Activated CD4-positive, alpha-beta T cell treated with anti-CD3 and anti-CD28 coated beads, Interleukin-2, amount 10 ng/mL, durations not matched to agents 7 days and 5 days (primary cell): Measurements from ENCODE around the gene SH3BP5L. TPM values are rescaled to one million over a fixed set of nuclear protein-coding genes. Genes with fewer than 3 reads are reported as not detected.

Source experiments
- CTCF ChIA-PET: fragments of 350-600 bp; sonication (Branson Sonifier 250); formaldehyde crosslinking; loops from one replicate; lab custom pipeline; 2021; ENCODE audit warnings: antibody characterized with exemption; lab: Charles Lee
- POLR2A ChIA-PET: fragments of 350-600 bp; sonication (Branson Sonifier 250); formaldehyde crosslinking; loops from one replicate; lab custom pipeline; 2021; ENCODE audit warnings: antibody characterized with exemption; lab: Charles Lee
- DNase-seq: peaks from one replicate; pipeline ENCODE4 v3.0.0-alpha.2; 2020
- H3K27ac Mint-ChIP-seq: one replicate; pipeline ENCODE4 v1.8.0; 2021; ENCODE audit warnings: mild to moderate bottlenecking, moderate library complexity, mixed read lengths
- H3K27me3 Mint-ChIP-seq: one replicate; pipeline ENCODE4 v1.8.0; 2021; ENCODE audit warnings: mixed read lengths
- H3K36me3 Mint-ChIP-seq: one replicate; pipeline ENCODE4 v1.8.0; 2021; ENCODE audit warnings: low read depth, mixed read lengths
- H3K4me1 Mint-ChIP-seq: one replicate; pipeline ENCODE4 v1.8.0; 2021; ENCODE audit warnings: mixed read lengths
- H3K4me3 Mint-ChIP-seq: one replicate; pipeline ENCODE4 v1.8.0; 2021; ENCODE audit warnings: mild to moderate bottlenecking, moderate library complexity, mixed read lengths
- H3K9me3 Mint-ChIP-seq: one replicate; pipeline ENCODE4 v1.8.0; 2021; ENCODE audit warnings: mixed read lengths
- total RNA-seq, 2 experiments: library from RNA; stranded (reverse); gene quantifications; one replicate each; pipeline ENCODE4 v1.2.3, GENCODE V29; 2021

The SH3BP5L gene
- total RNA-seq: 10 to 100 TPM; 29.7 to 32.7 TPM

DNA sequence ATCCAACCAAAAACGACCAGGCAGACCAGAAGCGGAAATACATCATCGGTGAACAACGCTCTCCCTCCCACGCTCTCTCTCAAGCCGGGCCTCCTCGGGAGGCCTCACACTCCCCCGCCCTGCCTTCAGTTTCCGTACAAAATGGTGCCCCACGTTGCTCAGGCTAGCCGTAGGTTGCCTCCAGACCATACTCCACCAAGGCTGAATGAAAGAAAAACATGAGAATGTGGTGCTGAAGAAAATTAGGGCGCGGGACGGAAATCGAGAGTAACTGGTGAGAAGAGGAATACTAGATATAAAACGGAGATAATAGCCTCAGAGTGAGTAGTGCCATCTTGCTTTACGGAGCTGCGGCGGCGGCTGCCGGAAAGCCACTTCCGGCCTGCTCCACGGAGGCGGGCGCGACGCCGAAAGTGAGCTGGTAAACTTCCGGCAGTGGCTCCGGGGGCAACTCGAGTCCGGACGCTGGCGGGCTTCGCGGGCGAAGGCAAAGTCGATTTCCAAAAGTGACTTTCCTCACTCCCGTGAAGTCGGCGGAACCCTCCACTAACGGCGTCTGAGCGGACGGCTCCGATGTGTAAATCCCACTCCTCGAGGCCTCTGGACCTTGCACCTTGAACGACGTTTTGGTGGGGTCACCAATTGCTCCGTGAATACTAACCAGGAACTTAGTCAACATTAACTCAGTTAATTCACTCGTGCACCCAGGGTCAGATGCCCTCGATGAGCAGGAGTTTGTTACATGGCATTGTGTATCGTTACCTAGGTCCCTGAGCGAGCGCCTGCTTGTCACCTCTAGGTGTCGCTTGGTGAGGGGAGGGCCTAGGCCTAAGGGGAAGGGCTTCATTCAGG is at the start of gene SH3BP5L:
Gene SH3BP5L, minus strand, starts transcription at position 7 of the 852 bp plus-strand sequence. CDS start 980 bp downstream, outside the sequence.
- POLR2A ChIA-PET: interaction anchor here (2.0 kb wide), 1 partner anchor 12 kb away, joined by 6 read pairs; the partner anchor contains the start of gene ZNF672
- DNase-seq: peak; percentile 94
- CTCF ChIA-PET: interaction anchor here (0.7 to 3.6 kb wide), 10 partner anchors 8 to 80 kb away, joined by 3 to 41 read pairs (median 4); partner anchors contain the start of genes PGBD2, ZNF672 and ZNF692
- peaks cover 2% of the 10 kb centered on the region for H3K27me3 Mint-ChIP-seq
- peaks cover 48% of the 10 kb centered on the region for H3K4me1 Mint-ChIP-seq
- peaks cover 17% of the 10 kb centered on the region for H3K36me3 Mint-ChIP-seq
- H3K9me3 Mint-ChIP-seq: no peaks in the 10 kb centered on the region
- peak within 1 kb of the TSS; percentile 98 for H3K27ac Mint-ChIP-seq
- H3K4me3 Mint-ChIP-seq: peak within 1 kb of the TSS; percentile 90

DNA sequence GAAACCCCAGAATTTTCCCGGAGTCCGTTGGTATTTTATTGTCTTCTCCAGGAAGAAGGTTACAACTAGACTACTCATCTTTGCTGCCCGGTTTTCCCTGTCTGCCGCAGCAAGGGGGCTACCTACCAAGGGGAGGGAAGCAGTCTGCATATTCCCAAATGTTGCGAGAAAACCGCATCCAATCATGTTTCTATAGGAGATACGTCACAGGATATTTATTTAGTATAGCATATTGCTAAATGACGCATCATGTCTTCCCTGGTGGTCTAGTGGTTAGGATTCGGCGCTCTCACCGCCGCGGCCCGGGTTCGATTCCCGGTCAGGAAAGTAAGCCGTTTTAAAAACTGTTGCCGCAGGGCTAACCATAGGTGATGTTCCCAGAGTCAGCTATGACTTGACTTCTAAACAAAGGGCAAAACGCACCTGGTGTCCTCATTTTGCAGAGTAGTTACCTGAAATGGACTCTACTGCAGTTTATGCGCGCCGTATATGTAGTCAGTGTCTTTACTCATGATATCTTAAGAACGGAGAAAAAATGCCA is 48.3 kb upstream of the SH3BP5L start:
- Mint-ChIP-seq H3K36me3 (no peaks in the 10 kb centered on the region), H3K27me3 (peaks cover 21% of the 10 kb centered on the region), H3K4me3 (peak overlapping the region; percentile 89), H3K27ac (peak overlapping the region; percentile 92), H3K4me1 (peaks cover 24% of the 10 kb centered on the region), H3K9me3 (no peaks in the 10 kb centered on the region)
- CTCF ChIA-PET: interaction anchor here (1.1 to 2.8 kb wide), 9 partner anchors 9 to 48 kb away, joined by 3 to 11 read pairs (median 5); partner anchors contain the start of genes PGBD2, SH3BP5L and ZNF692
- POLR2A ChIA-PET: no interaction called here
- peak; percentile 78 for DNase-seq

DNA sequence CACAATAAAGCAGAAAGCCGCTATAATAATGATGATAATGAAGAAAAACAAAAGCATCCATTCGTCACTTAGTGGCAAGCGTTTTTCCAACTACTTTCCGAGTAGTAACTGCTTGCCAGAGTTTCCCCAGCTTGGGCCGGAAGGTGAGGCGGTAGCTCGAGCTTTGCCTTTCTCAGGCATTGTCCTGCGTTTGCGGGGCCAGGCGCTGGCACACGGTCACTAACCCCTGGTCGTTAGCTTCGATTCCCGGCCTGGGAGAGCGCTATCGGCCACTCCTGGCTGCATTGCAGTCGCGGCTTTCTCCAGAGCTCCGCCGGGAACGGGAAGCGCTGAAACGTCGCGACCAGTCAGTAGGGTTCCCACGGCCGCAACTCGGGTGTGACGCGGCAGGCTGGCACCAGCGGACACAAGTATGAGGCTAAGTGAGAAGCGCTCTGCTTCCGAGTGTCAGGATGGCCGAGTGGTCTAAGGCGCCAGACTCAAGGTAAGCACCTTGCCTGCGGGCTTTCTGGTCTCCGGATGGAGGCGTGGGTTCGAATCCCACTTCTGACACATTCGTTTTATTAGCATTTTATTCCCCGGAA is 47.8 kb upstream of the SH3BP5L start:
- Mint-ChIP-seq H3K27me3 (peaks cover 18% of the 10 kb centered on the region), H3K36me3 (no peaks in the 10 kb centered on the region), H3K4me1 (peaks cover 24% of the 10 kb centered on the region), H3K9me3 (no peaks in the 10 kb centered on the region), H3K27ac (peak overlapping the region; percentile 92), H3K4me3 (peak overlapping the region; percentile 89)
- ChIA-PET CTCF (interaction anchor here (1.0 to 2.8 kb wide), 8 partner anchors 8 to 48 kb away, joined by 3 to 11 read pairs (median 6); partner anchors contain the start of genes PGBD2, SH3BP5L and ZNF692), POLR2A (interaction anchor here (0.5 kb wide), 1 partner anchor 51 kb away, joined by 4 read pairs; no protein-coding TSS in a partner anchor)
- DNase-seq: peak; percentile 86

DNA sequence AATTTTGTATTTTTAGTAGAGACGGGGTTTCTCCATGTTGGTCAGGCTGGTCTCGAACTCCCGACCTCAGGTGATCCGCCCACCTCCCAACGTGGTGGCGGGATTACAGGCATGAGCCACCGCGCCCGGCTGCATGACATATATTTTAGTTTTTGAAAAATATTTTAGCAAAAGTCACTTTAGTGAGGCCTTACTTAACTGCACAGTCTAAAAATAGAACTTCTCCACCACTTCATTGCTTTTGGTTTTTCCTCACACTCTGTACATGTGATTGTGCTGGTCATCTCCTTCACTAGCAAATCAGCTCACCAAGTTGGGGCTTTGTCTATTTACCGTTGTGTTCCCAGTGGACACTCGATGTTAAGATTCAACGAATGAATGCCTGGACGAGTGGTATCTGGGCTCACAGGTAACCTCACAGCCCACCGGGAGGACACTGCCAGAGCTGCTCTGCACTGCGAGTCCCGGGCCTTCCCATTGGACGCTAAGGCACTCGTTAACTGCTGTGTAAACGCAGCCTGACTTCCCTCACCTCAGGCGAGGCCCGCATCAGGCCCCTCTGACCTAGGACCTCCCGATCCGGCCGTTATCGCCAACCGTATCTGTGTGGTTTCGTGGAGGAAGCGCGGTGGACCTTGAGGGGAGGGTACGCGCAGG is 47.2 kb upstream of the SH3BP5L start:
- H3K27me3 Mint-ChIP-seq: peaks cover 18% of the 10 kb centered on the region
- peak overlapping the region; percentile 89 for H3K4me3 Mint-ChIP-seq
- H3K36me3 Mint-ChIP-seq: no peaks in the 10 kb centered on the region
- H3K27ac Mint-ChIP-seq: peak overlapping the region; percentile 92
- no peaks in the 10 kb centered on the region for H3K9me3 Mint-ChIP-seq
- POLR2A ChIA-PET: interaction anchor here (0.5 kb wide), 1 partner anchor 51 kb away, joined by 4 read pairs; no protein-coding TSS in a partner anchor
- CTCF ChIA-PET: interaction anchor here (1.0 to 2.8 kb wide), 6 partner anchors 8 to 47 kb away, joined by 3 to 11 read pairs (median 8); partner anchors contain the start of genes PGBD2, SH3BP5L and ZNF692
- peaks cover 24% of the 10 kb centered on the region for H3K4me1 Mint-ChIP-seq
- DNase-seq: peak; percentile 44

DNA sequence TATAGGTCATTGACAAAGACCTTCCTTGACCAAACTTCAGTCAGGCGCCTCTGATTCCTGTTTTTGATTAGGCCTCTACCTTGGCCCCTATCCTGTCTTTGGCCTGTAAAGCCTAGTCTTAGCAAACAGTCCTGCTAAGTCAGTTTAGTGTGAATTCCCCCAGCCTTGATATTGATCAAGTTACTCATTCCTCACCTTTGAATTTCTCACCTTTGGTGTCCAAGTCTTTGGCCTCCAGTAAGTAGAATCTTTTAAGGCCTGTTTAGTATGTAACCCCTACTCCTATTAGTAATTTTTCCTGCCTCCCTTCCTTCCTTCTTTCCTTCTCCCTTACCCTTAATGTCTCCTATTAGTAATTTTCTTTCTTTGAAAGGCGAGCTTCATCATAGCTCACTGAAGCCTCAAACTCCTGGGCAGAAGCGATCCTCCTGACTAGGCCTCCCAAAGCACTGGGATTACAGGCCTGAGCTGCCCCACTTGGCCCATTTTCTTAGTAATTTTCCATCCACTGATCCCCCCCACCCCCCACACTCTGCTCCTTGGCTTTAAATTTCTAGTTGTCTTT is 46.2 kb upstream of the SH3BP5L start:
- H3K4me3 Mint-ChIP-seq: peak overlapping the region; percentile 8
- peak overlapping the region; percentile 14 for H3K27ac Mint-ChIP-seq
- H3K9me3 Mint-ChIP-seq: no peaks in the 10 kb centered on the region
- ChIA-PET CTCF (interaction anchor here (1.7 to 2.8 kb wide), 3 partner anchors 10 to 46 kb away, joined by 5 to 11 read pairs (median 8); partner anchors contain the start of genes SH3BP5L and ZNF692), POLR2A (no interaction called here)
- peaks cover 14% of the 10 kb centered on the region for H3K27me3 Mint-ChIP-seq
- no peak for DNase-seq
- H3K4me1 Mint-ChIP-seq: peaks cover 24% of the 10 kb centered on the region
- H3K36me3 Mint-ChIP-seq: no peaks in the 10 kb centered on the region

DNA sequence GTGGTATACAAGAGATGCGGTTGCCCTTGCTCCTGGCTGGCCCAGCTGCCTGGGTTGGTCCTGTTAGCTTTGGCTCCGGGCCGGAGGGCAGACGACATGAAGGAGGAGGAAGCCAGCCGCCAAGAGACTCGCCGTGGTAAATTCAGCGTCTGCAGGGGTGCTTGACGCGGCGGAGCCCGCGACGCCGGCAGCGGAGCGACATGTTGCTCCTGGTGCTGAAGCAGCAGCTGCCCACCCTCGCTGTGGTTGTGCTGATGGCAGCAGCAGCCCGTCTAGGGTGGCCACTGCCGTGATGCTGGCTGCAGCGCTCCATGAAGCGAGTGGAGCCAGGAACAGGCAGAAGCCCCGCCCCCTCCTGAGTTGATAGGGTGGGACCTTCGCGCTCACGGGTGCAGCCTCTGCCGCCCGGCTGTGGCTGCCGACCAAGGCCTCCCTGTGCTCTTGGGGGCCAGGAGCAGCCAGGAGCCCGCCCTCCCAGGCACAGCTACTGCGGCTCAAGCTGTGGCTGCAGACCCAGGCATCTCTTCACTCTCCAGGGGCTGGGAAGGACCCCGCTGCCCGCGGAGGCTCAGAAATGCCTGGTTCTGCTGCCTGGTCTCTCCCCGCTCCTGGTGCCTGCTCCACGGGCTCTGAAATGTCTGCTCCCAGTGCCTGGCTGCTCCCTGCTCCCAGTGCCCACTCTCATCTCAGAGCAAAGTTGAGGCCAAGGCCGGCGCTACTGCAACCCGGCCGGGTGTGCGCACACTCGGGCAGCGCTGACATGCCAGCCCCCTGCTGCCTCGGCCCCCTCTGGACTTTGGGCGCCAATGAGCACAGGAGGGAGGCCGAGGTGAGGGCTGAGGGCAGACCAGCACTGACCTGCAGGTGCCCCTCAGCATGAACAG is 37.5 kb upstream of the SH3BP5L start:
- Mint-ChIP-seq H3K27ac (peak overlapping the region; percentile 92), H3K4me1 (peaks cover 45% of the 10 kb centered on the region), H3K4me3 (peak overlapping the region; percentile 84), H3K9me3 (no peaks in the 10 kb centered on the region), H3K36me3 (peaks cover 9% of the 10 kb centered on the region), H3K27me3 (peaks cover 3% of the 10 kb centered on the region)
- POLR2A ChIA-PET: no interaction called here
- DNase-seq: peak; percentile 86
- CTCF ChIA-PET: interaction anchor here (0.7 to 3.6 kb wide), 2 partner anchors 10 to 25 kb away, joined by 3 to 9 read pairs; partner anchors contain the start of gene ZNF672

DNA sequence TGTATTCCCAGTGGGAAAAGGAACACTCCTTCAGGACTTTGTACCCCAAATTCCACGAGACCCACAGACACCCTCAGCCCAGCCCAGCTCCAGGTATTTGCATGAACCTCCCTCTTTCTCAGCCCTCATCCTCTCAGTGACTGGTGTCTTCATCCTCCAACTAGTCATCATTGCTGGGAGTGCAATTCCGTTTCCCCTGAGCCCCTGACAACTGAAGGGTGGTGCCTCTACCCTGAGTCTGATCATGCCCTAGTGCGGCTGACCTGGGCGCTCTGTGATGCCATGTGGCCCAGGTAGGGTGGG is 36.9 kb upstream of the SH3BP5L start:
- peaks cover 51% of the 10 kb centered on the region for H3K4me1 Mint-ChIP-seq
- POLR2A ChIA-PET: no interaction called here
- CTCF ChIA-PET: interaction anchor here (1.9 to 3.6 kb wide), 2 partner anchors 21 to 25 kb away, joined by 6 to 9 read pairs; partner anchors contain the start of gene ZNF672
- H3K4me3 Mint-ChIP-seq: peak overlapping the region; percentile 84
- no peaks in the 10 kb centered on the region for H3K9me3 Mint-ChIP-seq
- peaks cover 9% of the 10 kb centered on the region for H3K36me3 Mint-ChIP-seq
- no peak for DNase-seq
- H3K27me3 Mint-ChIP-seq: peaks cover 3% of the 10 kb centered on the region
- H3K27ac Mint-ChIP-seq: peak overlapping the region; percentile 92

DNA sequence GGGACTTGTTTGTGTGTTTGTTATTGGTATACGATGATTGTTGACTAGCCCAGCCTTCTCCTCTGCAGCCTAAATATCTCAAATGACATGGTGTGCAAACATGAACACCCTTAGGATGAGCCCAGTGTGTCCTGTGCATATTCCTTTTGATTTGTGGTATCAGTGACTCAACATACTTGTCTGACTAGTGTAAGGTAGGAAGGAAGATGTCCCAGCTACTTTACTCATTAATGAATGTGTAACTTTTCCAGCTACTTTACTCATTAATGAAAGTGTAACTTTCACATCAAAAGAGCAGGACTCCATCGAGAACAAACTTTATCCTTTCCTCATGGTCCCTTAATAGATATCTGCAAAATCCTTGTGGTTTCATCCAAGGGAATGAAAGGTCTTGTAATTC is 35.9 kb upstream of the SH3BP5L start:
- Mint-ChIP-seq H3K4me1 (peaks cover 60% of the 10 kb centered on the region), H3K36me3 (peaks cover 9% of the 10 kb centered on the region), H3K9me3 (no peaks in the 10 kb centered on the region), H3K27ac (no peak overlapping the region), H3K4me3 (no peak overlapping the region), H3K27me3 (peaks cover 3% of the 10 kb centered on the region)
- ChIA-PET CTCF (interaction anchor here (1.9 to 3.6 kb wide), 4 partner anchors 12 to 39 kb away, joined by 6 to 9 read pairs (median 7); partner anchors contain the start of gene ZNF672), POLR2A (no interaction called here)
- DNase-seq: no peak

DNA sequence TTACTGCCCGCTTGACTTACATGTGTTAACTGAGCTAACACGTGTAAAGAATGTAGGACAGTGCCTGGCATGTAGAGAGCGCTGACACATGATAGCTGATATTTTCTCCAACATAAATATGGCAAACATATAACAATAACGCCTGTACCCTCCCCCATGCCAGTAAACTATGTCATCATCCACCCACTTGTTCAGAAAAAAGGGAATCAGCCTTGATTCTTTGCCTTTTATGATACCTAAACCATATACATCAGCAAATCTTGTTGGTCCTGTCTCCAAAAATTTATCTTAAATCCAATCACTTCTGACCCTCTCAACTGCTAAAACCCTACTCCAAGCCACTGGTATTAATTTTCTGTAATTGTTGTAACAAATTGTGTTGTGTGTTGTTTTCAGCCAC is 34.3 kb upstream of the SH3BP5L start:
- Mint-ChIP-seq H3K27me3 (peaks cover 3% of the 10 kb centered on the region), H3K4me1 (peaks cover 68% of the 10 kb centered on the region), H3K27ac (peak overlapping the region; percentile 99), H3K9me3 (no peaks in the 10 kb centered on the region), H3K36me3 (peaks cover 17% of the 10 kb centered on the region), H3K4me3 (peak overlapping the region; percentile 93)
- POLR2A ChIA-PET: interaction anchor here (0.6 kb wide), 1 partner anchor 28 kb away, joined by 3 read pairs; no protein-coding TSS in a partner anchor
- DNase-seq: no peak
- CTCF ChIA-PET: interaction anchor here (0.7 to 2.5 kb wide), 8 partner anchors 12 to 46 kb away, joined by 3 to 16 read pairs (median 8); partner anchors contain the start of genes PGBD2, SH3BP5L and ZNF672

DNA sequence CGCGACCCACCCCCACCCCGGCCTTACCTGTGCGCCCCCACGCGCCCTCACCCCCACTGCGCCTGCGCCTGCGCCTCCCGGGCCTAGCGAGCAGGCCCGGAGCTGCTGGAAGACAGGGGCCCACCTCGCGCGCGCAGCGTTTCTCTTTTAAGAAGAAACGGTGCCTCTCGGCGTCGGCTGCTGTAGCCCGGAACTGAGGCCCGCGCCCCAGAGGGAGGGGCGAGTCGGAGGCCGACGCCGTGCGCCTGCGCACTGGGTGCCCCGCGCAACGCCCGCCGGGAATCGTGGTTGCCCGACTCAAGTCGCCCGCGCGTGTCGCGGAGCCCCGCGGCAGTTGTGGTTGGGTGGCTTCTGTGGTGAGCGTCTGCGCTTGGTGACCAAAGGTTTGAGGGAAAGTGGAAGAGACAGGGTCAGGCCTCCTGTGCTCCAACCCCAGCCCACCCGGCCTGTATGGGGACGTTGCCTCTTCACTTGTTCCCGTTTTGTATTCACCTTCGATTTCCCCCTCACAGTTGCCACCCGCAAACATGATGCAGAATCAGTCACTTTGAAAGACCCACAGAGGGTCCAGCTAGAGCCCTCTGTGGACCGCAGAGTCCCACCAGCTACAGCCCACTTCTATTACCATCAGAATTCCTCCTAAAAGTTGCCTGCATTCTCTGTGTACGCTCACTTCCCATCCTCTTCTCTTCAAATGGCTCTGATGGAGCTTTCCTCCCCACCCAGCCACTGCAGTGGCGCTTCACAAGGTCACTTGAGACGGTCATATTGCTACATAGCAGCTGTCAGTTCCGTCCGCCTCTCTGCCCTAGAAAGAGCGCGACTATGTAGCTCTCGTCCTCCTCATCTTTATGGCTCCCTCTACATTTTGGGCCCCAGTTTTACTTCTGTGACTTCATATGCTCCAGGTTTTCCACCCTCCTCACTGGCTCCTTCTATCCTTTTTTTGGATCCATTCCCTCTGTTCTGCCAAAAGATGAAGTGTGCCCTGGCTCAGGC is 33.5 kb upstream of the SH3BP5L start, which contains the start of gene ZNF692:
Gene ZNF692, minus strand, starts transcription at position 195 of the 999 bp plus-strand sequence. CDS start 776 bp downstream, outside the sequence.
- Mint-ChIP-seq H3K4me3 (peak within 1 kb of the TSS; percentile 93), H3K9me3 (no peaks in the 10 kb centered on the region), H3K27ac (peak within 1 kb of the TSS; percentile 99), H3K36me3 (peaks cover 22% of the 10 kb centered on the region), H3K27me3 (peaks cover 3% of the 10 kb centered on the region), H3K4me1 (peaks cover 67% of the 10 kb centered on the region)
- peak; percentile 97 for DNase-seq
- ChIA-PET CTCF (interaction anchor here (0.7 to 2.5 kb wide), 14 partner anchors 13 to 65 kb away, joined by 3 to 16 read pairs (median 6); partner anchors contain the start of genes PGBD2, SH3BP5L and ZNF672), POLR2A (interaction anchor here (1.0 kb wide), 1 partner anchor 21 kb away, joined by 4 read pairs; the partner anchor contains the start of gene ZNF672)
